GM23338 (cell line): ENCODE measurements around the gene BANP. TPM values are rescaled to one million over a fixed set of nuclear protein-coding genes. Genes with fewer than 3 reads are reported as not detected.

ENCODE experiments used
- ATAC-seq: fragments of 200-7000 bp; cut with Tn5 transposase; 3 replicates; pipeline ENCODE4 v1.9.1; 2020
- DNase-seq: peaks from one replicate; pipeline ENCODE4 v3.0.0-alpha.2; 2015; ENCODE audit warnings: low spot score
- H2AFZ ChIP-seq: fragments of 200-600 bp; sonication (generic); 2 replicates; pipeline ENCODE4 v1.8.0; 2016; ENCODE audit warnings: antibody characterized with exemption, mild to moderate bottlenecking, moderate library complexity
- H3F3A ChIP-seq: fragments of 200-600 bp; sonication (generic); replicated peaks from 2 replicates; pipeline ENCODE4 v1.8.0; 2017; ENCODE audit warnings: antibody characterized with exemption, mixed run types, low read depth
- H3K27ac ChIP-seq: fragments of 200-600 bp; sonication (generic); 2 replicates; pipeline ENCODE4 v1.6.1; 2016; ENCODE audit warnings: low read depth
- H3K27me3 ChIP-seq: fragments of 200-600 bp; sonication (generic); 2 replicates; pipeline ENCODE4 v1.8.0; 2016; ENCODE audit warnings: mild to moderate bottlenecking, mixed run types, moderate library complexity; ENCODE audit not compliant: insufficient read depth
- H3K36me3 ChIP-seq: fragments of 200-600 bp; sonication (generic); 2 replicates; pipeline ENCODE4 v1.8.0; 2016; ENCODE audit warnings: mild to moderate bottlenecking; ENCODE audit not compliant: insufficient read depth
- H3K4me1 ChIP-seq: fragments of 200-600 bp; sonication (generic); 2 replicates; pipeline ENCODE4 v1.8.0; 2016; ENCODE audit warnings: mild to moderate bottlenecking, moderate library complexity; ENCODE audit not compliant: insufficient read depth
- H3K4me2 ChIP-seq: fragments of 200-600 bp; sonication (generic); 2 replicates; pipeline ENCODE4 v1.7.1; 2017; ENCODE audit warnings: mixed run types
- H3K4me3 ChIP-seq: fragments of 200-600 bp; sonication (generic); 2 replicates; pipeline ENCODE4 v1.6.1; 2016; ENCODE audit warnings: mixed run types
- H3K79me2 ChIP-seq: fragments of 200-600 bp; sonication (generic); replicated peaks from 2 replicates; pipeline ENCODE4 v1.8.0; 2017; ENCODE audit warnings: mild to moderate bottlenecking; ENCODE audit not compliant: insufficient read depth
- H3K9me2 ChIP-seq: fragments of 200-600 bp; sonication (generic); 2 replicates; pipeline ENCODE4 v1.8.0; 2017; ENCODE audit not compliant: insufficient read depth
- H4K20me1 ChIP-seq: fragments of 200-600 bp; sonication (generic); replicated peaks from 2 replicates; pipeline ENCODE4 v1.8.0; 2017; ENCODE audit warnings: mild to moderate bottlenecking; ENCODE audit not compliant: insufficient read depth
- H3K27ac Mint-ChIP-seq: 2 replicates; pipeline ENCODE4 v1.8.0; 2020; ENCODE audit warnings: inconsistent platforms, mild to moderate bottlenecking, moderate library complexity, mixed read lengths
- H3K27me3 Mint-ChIP-seq: 3 replicates; pipeline ENCODE4 v1.8.0; 2022; ENCODE audit warnings: low read depth, mild to moderate bottlenecking, moderate library complexity, mixed read lengths, inconsistent platforms; ENCODE audit not compliant: insufficient read depth, poor library complexity
- H3K36me3 Mint-ChIP-seq: 3 replicates; pipeline ENCODE4 v1.8.0; 2021; ENCODE audit warnings: low read depth, mild to moderate bottlenecking, inconsistent platforms, moderate library complexity, mixed read lengths
- H3K4me1 Mint-ChIP-seq: 3 replicates; pipeline ENCODE4 v1.8.0; 2020; ENCODE audit warnings: mild to moderate bottlenecking, inconsistent platforms, mixed read lengths
- H3K4me3 Mint-ChIP-seq: 3 replicates; pipeline ENCODE4 v1.8.0; 2021; ENCODE audit warnings: moderate library complexity, mild to moderate bottlenecking, inconsistent platforms, mixed read lengths
- H3K9me3 Mint-ChIP-seq: 3 replicates; pipeline ENCODE4 v1.8.0; 2020; ENCODE audit warnings: moderate library complexity, mild to moderate bottlenecking, inconsistent platforms, mixed read lengths
- CREB1 ChIP-seq: fragments of 250-450 bp; sonication (Bioruptor Pico); IDR thresholded peaks from 2 replicates; pipeline ENCODE4 v1.5.0; 2020; ENCODE audit warnings: low read depth, mild to moderate bottlenecking, moderate library complexity
- CTCF ChIP-seq, 2 experiments: fragments of 200-600 bp in 1 of 2; sonication (generic) in 1 of 2; conservative IDR thresholded peaks; 2 replicates each; pipeline versions ENCODE4 v1.5.1 to v1.6.1; 2016 to 2017; ENCODE audit warnings: antibody characterized with exemption in 2 of 2, low read depth in 2 of 2, mild to moderate bottlenecking in 2 of 2, moderate library complexity in 1 of 2
- ETS1 ChIP-seq: IDR thresholded peaks from 2 replicates; pipeline ENCODE4 v1.6.1; 2016; ENCODE audit warnings: antibody characterized with exemption
- EZH2 ChIP-seq: fragments of 200-600 bp; sonication (generic); IDR thresholded peaks from one replicate; pipeline ENCODE4 v1.8.0; 2017; ENCODE audit warnings: antibody characterized with exemption, mild to moderate bottlenecking, low read depth; ENCODE audit not compliant: unreplicated experiment
- JUNB ChIP-seq: IDR thresholded peaks from one replicate; pipeline ENCODE4 v1.6.1; 2016; ENCODE audit warnings: antibody characterized with exemption; ENCODE audit not compliant: unreplicated experiment
- REST ChIP-seq: IDR thresholded peaks from one replicate; pipeline ENCODE4 v1.6.1; 2018; ENCODE audit warnings: antibody characterized with exemption; ENCODE audit not compliant: unreplicated experiment
- STAT1 ChIP-seq: IDR thresholded peaks from one replicate; pipeline ENCODE4 v1.6.1; 2016; ENCODE audit warnings: antibody characterized with exemption; ENCODE audit not compliant: unreplicated experiment
- ZNF114 ChIP-seq: fragments of 250-450 bp; sonication (Bioruptor Pico); IDR thresholded peaks from 2 replicates; pipeline ENCODE4 v1.5.0; 2020; ENCODE audit warnings: mild to moderate bottlenecking, moderate library complexity
- polyA plus RNA-seq: library from polyadenylated mRNA; unstranded; fragments of >200 nt; fragmentation: Nextera tagmentation; extraction: Ambion mirVana; gene quantifications from 2 replicates; pipeline ENCODE4 v1.2.1, GENCODE V29; 2016
- total RNA-seq: library from RNA; depleted of rRNA; stranded (reverse); fragments of >200 nt; shearing (Covaris generic); gene quantifications from 2 replicates; pipeline ENCODE4 v1.2.3, GENCODE V29; 2014

Gene BANP
- total and polyA plus RNA-seq, 2 experiments from 2014 or later, result 22.3 to 48.0 TPM

- TF ChIP-seq CTCF (conservative IDR thresholded peaks at IDR 0.05; ENCODE audit: low read depth in 2 of 2) (no peak), ZNF114 (no peak), REST (no peak), CREB1 (CRISPR knock-in tag) (no peak), JUNB (no peak), EZH2 (no peak), STAT1 (no peak)
Observed at GRCh38 chr16:87946596-87947347, 4.5 kb upstream of the BANP start (continued).

- no peak for TF ChIP-seq ETS1
- 0 out of 2 replicates have a peak, but pooled peaks cover 3% of the 10 kb centered on the region for H3F3A ChIP-seq
- H3K9me2 ChIP-seq, result no peaks in the 10 kb centered on the region
- no peaks in the 10 kb centered on the region for H3K36me3 ChIP-seq
- no peak for ATAC-seq
- H3K4me2 ChIP-seq, result no peak overlapping the region
- no peak overlapping the region for H2AFZ ChIP-seq
- peaks cover under 1% of the 10 kb centered on the region; the same call in 1 of the 2 replicates for H4K20me1 ChIP-seq
- no peak for DNase-seq
- H3K27me3 ChIP-seq, result no peaks in the 10 kb centered on the region
- H3K4me3 ChIP-seq, result no peak overlapping the region
- Mint-ChIP-seq H3K4me1 (peaks cover 35% of the 10 kb centered on the region), H3K9me3 (no peaks in the 10 kb centered on the region), H3K27ac (peak overlapping the region; percentile 60), H3K4me3 (no peak overlapping the region; the same call in 2 of the 3 replicates), H3K27me3 (peaks cover 21% of the 10 kb centered on the region), H3K36me3 (peaks cover 4% of the 10 kb centered on the region; the same call in 2 of the 3 replicates)
- peaks cover 8% of the 10 kb centered on the region for H3K79me2 ChIP-seq
- no peak overlapping the region for H3K27ac ChIP-seq
- peaks cover 9% of the 10 kb centered on the region for H3K4me1 ChIP-seq
Observed at GRCh38 chr16:87947356-87948118, 3.7 kb upstream of the BANP start.
